Measurements from ENCODE around the gene SEMA3F.

DNA sequence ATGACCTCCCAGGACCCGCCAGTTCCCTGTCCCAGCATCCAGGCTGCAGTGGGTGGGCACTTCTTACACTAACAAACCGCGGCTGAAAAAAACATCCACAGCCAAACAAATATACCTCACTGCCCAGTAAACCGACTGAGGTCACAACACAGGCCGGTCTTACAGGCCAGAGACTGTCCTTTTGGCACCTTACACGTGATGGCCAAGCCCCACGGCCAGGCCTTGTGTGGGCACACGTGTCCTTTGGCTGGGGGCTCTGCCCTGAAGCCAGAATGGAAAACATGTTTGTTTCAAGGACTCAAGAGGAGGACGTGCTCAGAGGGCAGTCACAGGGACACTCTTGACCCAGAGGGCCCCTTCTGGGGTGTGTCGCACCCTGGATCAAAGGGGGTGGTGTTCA lies 59.7 kb downstream of the SEMA3F start:
- TF ChIP-seq, protein P1, sequence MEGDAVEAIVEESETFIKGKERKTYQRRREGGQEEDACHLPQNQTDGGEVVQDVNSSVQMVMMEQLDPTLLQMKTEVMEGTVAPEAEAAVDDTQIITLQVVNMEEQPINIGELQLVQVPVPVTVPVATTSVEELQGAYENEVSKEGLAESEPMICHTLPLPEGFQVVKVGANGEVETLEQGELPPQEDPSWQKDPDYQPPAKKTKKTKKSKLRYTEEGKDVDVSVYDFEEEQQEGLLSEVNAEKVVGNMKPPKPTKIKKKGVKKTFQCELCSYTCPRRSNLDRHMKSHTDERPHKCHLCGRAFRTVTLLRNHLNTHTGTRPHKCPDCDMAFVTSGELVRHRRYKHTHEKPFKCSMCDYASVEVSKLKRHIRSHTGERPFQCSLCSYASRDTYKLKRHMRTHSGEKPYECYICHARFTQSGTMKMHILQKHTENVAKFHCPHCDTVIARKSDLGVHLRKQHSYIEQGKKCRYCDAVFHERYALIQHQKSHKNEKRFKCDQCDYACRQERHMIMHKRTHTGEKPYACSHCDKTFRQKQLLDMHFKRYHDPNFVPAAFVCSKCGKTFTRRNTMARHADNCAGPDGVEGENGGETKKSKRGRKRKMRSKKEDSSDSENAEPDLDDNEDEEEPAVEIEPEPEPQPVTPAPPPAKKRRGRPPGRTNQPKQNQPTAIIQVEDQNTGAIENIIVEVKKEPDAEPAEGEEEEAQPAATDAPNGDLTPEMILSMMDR (IDR thresholded peaks at IDR 0.05; ENCODE audit: low read depth, low read length), result no peak
- no peak for TF ChIP-seq EZH2phosphoT487 (IDR thresholded peaks at IDR 0.05; ENCODE audit: low read depth)
